ENCODE data around the gene DST. TPM values are rescaled to one million over a fixed set of nuclear protein-coding genes. Genes with fewer than 3 reads are reported as not detected.

Gene DST
- total RNA-seq, 2 experiments from 2014 or later: 5.7 to 5.9 TPM

DNA sequence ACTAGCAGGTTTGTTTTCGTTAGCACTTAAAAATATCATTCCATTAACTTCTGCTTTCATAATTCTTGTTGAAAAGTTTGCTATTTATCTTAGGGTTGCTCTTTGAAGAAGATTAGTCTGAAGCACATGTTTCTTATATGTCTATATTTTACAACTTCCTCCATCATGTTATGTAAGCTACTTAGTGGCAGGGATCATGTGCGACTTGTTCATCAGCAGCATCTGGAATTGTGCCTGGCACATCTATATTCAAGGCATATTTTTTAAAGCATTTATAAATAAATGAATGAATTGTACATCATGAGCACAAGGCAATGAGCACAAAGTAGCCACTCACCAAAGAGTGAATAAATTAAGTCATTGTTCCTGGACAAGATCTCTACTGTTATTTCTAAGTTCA, 208.1 kb downstream of the DST start:
- Histone ChIP-seq H3K9me3 (ENCODE audit: control insufficient read depth in 1 of 2, insufficient read depth in 1 of 2, low read length in 2 of 2) (peaks cover 0 to 32% of the 10 kb centered on the region in 2 experiments), H3K27ac (ENCODE audit: low read depth in 1 of 2, low read length in 2 of 2) (no peak overlapping the region), H3K36me3 (ENCODE audit: insufficient read depth, low read length) (no peaks in the 10 kb centered on the region), H3K27me3 (ENCODE audit: control insufficient read depth in 1 of 2, insufficient read depth in 2 of 2, low read length in 2 of 2) (no peaks in the 10 kb centered on the region), H3K4me1 (ENCODE audit: insufficient read depth, low read length) (no peaks in the 10 kb centered on the region), H3K4me3 (ENCODE audit: low read length) (no peak overlapping the region)
- ChIA-PET CTCF (no interaction called here), POLR2A (no interaction called here)
- Mint-ChIP-seq H3K27ac (no peak overlapping the region), H3K4me3 (no peak overlapping the region), H3K36me3 (ENCODE audit: low read depth) (no peaks in the 10 kb centered on the region), H3K4me1 (ENCODE audit: low read depth) (no peaks in the 10 kb centered on the region), H3K27me3 (peaks cover 23% of the 10 kb centered on the region), H3K9me3 (peaks cover 7% of the 10 kb centered on the region)
- no peak for DNase-seq
- no peak for ATAC-seq (ENCODE audit: poor library complexity)
- intact Hi-C loops (cut with DNase I, micrococcal nuclease): no loop called here
- TF ChIP-seq, protein P1, sequence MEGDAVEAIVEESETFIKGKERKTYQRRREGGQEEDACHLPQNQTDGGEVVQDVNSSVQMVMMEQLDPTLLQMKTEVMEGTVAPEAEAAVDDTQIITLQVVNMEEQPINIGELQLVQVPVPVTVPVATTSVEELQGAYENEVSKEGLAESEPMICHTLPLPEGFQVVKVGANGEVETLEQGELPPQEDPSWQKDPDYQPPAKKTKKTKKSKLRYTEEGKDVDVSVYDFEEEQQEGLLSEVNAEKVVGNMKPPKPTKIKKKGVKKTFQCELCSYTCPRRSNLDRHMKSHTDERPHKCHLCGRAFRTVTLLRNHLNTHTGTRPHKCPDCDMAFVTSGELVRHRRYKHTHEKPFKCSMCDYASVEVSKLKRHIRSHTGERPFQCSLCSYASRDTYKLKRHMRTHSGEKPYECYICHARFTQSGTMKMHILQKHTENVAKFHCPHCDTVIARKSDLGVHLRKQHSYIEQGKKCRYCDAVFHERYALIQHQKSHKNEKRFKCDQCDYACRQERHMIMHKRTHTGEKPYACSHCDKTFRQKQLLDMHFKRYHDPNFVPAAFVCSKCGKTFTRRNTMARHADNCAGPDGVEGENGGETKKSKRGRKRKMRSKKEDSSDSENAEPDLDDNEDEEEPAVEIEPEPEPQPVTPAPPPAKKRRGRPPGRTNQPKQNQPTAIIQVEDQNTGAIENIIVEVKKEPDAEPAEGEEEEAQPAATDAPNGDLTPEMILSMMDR (IDR thresholded peaks at IDR 0.05): no peak

DNA sequence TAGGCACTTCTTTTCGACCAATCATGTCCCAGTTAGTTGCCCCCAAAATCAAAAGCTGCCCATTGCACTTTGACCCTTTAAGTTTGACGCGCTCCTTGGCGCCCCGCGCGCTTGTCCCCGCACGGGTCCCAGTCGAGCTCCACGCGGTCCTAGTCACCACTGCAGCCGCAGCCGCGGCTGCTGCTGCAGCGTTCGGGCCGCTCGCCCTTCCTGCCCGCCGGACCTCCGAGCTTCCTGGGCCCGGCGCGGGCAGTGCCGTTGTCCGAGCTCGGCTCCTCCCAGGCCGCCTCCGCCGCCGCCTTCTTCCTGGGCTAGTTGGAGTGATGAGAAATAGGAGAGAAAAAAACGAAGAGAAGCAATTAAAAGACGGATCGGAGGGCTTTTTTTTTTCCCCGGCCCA, 209.6 kb downstream of the DST start:
- DNase-seq (peak in 1 of 14 experiments; percentile 3), ATAC-seq (ENCODE audit: poor library complexity) (no peak)
- H3K9me3 ChIP-seq (ENCODE audit: control insufficient read depth in 1 of 2, insufficient read depth in 1 of 2, low read length in 2 of 2): peaks cover 0 to 32% of the 10 kb centered on the region in 2 experiments
- H3K36me3 ChIP-seq (ENCODE audit: insufficient read depth, low read length): no peaks in the 10 kb centered on the region
- POLR2A ChIA-PET: no interaction called here
- Mint-ChIP-seq H3K27ac (no peak overlapping the region), H3K4me3 (no peak overlapping the region), H3K4me1 (ENCODE audit: low read depth) (no peaks in the 10 kb centered on the region), H3K9me3 (peaks cover 4% of the 10 kb centered on the region), H3K36me3 (ENCODE audit: low read depth) (no peaks in the 10 kb centered on the region), H3K27me3 (peaks cover 21% of the 10 kb centered on the region)
- H3K4me3 ChIP-seq (ENCODE audit: low read length): no peak overlapping the region
- no peak overlapping the region for H3K27ac ChIP-seq (ENCODE audit: low read depth in 1 of 2, low read length in 2 of 2)
- H3K4me1 ChIP-seq (ENCODE audit: insufficient read depth, low read length): no peaks in the 10 kb centered on the region
- TF ChIP-seq, protein P1 (IDR thresholded peaks at IDR 0.05): no peak
- intact Hi-C loops (cut with DNase I, micrococcal nuclease): no loop called here
- CTCF ChIA-PET: no interaction called here
- no peaks in the 10 kb centered on the region for H3K27me3 ChIP-seq (ENCODE audit: control insufficient read depth in 1 of 2, insufficient read depth in 2 of 2, low read length in 2 of 2)

DNA sequence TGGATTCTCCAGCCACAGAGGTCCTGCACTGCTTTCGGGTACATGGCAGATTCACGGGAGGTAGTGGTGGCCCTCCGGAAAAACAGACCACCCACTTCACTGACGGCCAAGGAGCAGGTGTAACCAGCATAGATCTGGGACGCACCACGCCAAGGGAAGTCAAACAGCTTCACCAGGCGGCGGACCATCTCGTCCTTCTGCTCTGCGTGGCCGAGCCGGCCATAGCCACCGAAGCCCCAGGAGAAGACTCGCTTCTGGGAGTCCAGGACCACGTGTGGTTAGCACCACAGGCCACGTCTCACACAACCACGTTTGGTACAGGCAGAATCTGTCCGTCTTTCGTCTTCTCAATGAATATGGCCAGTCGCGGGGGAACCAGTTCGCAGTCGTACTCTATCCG, 210.5 kb downstream of the DST start:
- H3K36me3 Mint-ChIP-seq (ENCODE audit: low read depth): no peaks in the 10 kb centered on the region
- ChIA-PET CTCF (no interaction called here), POLR2A (no interaction called here)
- H3K27me3 ChIP-seq (ENCODE audit: control insufficient read depth in 1 of 2, insufficient read depth in 2 of 2, low read length in 2 of 2): no peaks in the 10 kb centered on the region
- no peaks in the 10 kb centered on the region for H3K4me1 ChIP-seq (ENCODE audit: insufficient read depth, low read length)
- no peak overlapping the region for H3K27ac ChIP-seq (ENCODE audit: low read depth in 1 of 2, low read length in 2 of 2)
- TF ChIP-seq, protein P1 (IDR thresholded peaks at IDR 0.05): no peak
- H3K36me3 ChIP-seq (ENCODE audit: insufficient read depth, low read length): no peaks in the 10 kb centered on the region
- ATAC-seq (ENCODE audit: poor library complexity) (no peak), DNase-seq (peak in 1 of 14 experiments; percentile 2)
- peaks cover 15% of the 10 kb centered on the region for H3K27me3 Mint-ChIP-seq
- peaks cover 0 to 32% of the 10 kb centered on the region in 2 experiments for H3K9me3 ChIP-seq (ENCODE audit: control insufficient read depth in 1 of 2, insufficient read depth in 1 of 2, low read length in 2 of 2)
- intact Hi-C loops (cut with DNase I, micrococcal nuclease): no loop called here
- H3K27ac Mint-ChIP-seq: no peak overlapping the region
- H3K9me3 Mint-ChIP-seq: peaks cover 4% of the 10 kb centered on the region
- H3K4me3 Mint-ChIP-seq: no peak overlapping the region
- H3K4me3 ChIP-seq (ENCODE audit: low read length): no peak overlapping the region
- no peaks in the 10 kb centered on the region for H3K4me1 Mint-ChIP-seq (ENCODE audit: low read depth)

All from CD4-positive, alpha-beta T cell (primary cell).